Measurements from ENCODE around the gene HPSE.
"Not testable (repeated sequence)": the region's sequence is repeated elsewhere in the genome, so short reads cannot be mapped to it uniquely, and the experiment has no call there.

Gene HPSE

DNA sequence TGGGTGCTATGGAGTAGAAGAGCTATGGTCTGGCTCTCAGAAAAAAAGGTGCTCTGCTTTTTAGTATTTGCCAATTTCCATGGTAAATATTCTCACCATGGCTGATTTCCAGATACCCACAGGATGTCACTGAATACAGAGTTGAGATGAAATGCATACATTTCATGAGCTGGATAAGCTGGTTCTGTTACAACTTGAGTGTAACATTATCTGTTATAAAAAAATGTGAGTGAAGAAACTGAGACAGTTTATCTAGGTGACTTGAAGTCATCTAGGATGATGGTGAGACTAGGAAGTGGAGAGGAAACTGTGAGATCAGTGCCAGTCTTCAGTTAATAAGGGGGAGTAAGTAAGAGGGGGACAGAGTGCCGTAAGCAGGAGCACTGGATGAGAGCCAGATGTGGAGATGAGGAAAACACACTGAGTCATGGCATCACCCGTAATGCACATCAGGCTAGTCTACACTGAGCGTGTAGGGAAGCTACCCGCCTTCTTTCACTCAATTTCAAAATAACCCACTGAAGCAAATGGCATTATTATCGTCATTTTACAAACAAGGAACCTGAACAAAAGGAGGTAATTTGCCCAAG is 5.0 kb downstream of the HPSE start:
- Histone ChIP-seq H3K27me3 (ENCODE audit: insufficient read depth, low read length) (peaks cover 41% of the 10 kb centered on the region), H3K4me1 (ENCODE audit: insufficient read depth, low read length) (no peaks in the 10 kb centered on the region), H3K27ac (ENCODE audit: low read length) (no peak overlapping the region), H3K36me3 (ENCODE audit: insufficient read depth, low read depth, low read length) (no peaks in the 10 kb centered on the region), H3K9me3 (ENCODE audit: insufficient read depth, low read depth, low read length) (no peaks in the 10 kb centered on the region), H3K9ac (ENCODE audit: low read depth, low read length) (no peak overlapping the region), H3K4me3 (ENCODE audit: low read length) (no peak overlapping the region)

GRCh38 chr4:83328521-83329187 is 6.0 kb downstream of the HPSE start:
- Histone ChIP-seq H3K9ac (ENCODE audit: low read depth, low read length) (no peak overlapping the region), H3K27ac (ENCODE audit: low read length) (no peak overlapping the region), H3K9me3 (ENCODE audit: insufficient read depth, low read depth, low read length) (no peaks in the 10 kb centered on the region), H3K4me3 (ENCODE audit: low read length) (no peak overlapping the region), H3K36me3 (ENCODE audit: insufficient read depth, low read depth, low read length) (no peaks in the 10 kb centered on the region), H3K4me1 (ENCODE audit: insufficient read depth, low read length) (no peaks in the 10 kb centered on the region), H3K27me3 (ENCODE audit: insufficient read depth, low read length) (peaks cover 31% of the 10 kb centered on the region)

- H3K36me3 ChIP-seq (ENCODE audit: insufficient read depth, low read depth, low read length) = no peaks in the 10 kb centered on the region
- H3K27ac ChIP-seq (ENCODE audit: low read length) = no peak overlapping the region
- no peak overlapping the region for H3K9ac ChIP-seq (ENCODE audit: low read depth, low read length)
- no peak overlapping the region for H3K4me3 ChIP-seq (ENCODE audit: low read length)
- H3K4me1 ChIP-seq (ENCODE audit: insufficient read depth, low read length) = no peaks in the 10 kb centered on the region
- no peaks in the 10 kb centered on the region for H3K9me3 ChIP-seq (ENCODE audit: insufficient read depth, low read depth, low read length)
- peaks cover 10% of the 10 kb centered on the region; the same call in 1 of the 2 replicates for H3K27me3 ChIP-seq (ENCODE audit: insufficient read depth, low read length)
Observed at GRCh38 chr4:83326546-83326945, 8.1 kb downstream of the HPSE start.

- H3K4me1 ChIP-seq (ENCODE audit: insufficient read depth, low read length); H3K9me3 ChIP-seq (ENCODE audit: insufficient read depth, low read depth, low read length); H3K36me3 ChIP-seq (ENCODE audit: insufficient read depth, low read depth, low read length); H3K4me3 ChIP-seq (ENCODE audit: low read length); H3K9ac ChIP-seq (ENCODE audit: low read depth, low read length); H3K27ac ChIP-seq (ENCODE audit: low read length): not testable (repeated sequence)
- H3K27me3 ChIP-seq (ENCODE audit: insufficient read depth, low read length) = peaks cover 10% of the 10 kb centered on the region; the same call in 1 of the 2 replicates
Observed at GRCh38 chr4:83325306-83325705, 9.3 kb downstream of the HPSE start.

DNA sequence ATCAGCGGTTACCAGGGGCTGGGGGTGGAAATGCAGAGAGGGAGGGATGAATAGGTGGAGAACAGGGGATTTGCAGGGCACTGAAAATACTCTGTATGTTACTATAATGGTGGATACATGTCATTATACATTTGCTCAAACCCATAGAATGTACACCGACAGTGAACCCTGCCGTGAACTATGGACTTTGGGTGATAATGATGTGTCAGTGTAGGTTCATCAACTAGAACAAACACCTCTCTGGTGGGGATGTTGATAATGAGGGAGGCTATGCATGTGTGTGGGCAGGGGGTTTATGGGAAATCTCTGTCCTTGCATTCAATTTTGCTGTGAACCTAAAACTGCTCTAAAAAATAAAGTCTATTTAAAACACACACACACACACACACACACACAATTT is 11.5 kb downstream of the HPSE start:
- H3K27ac ChIP-seq (ENCODE audit: low read length) = no peak overlapping the region
- H3K9ac ChIP-seq (ENCODE audit: low read depth, low read length) = no peak overlapping the region
- H3K4me1 ChIP-seq (ENCODE audit: insufficient read depth, low read length) = no peaks in the 10 kb centered on the region
- no peaks in the 10 kb centered on the region for H3K36me3 ChIP-seq (ENCODE audit: insufficient read depth, low read depth, low read length)
- H3K4me3 ChIP-seq (ENCODE audit: low read length) = no peak overlapping the region
- H3K27me3 ChIP-seq (ENCODE audit: insufficient read depth, low read length) = no peaks in the 10 kb centered on the region
- H3K9me3 ChIP-seq (ENCODE audit: insufficient read depth, low read depth, low read length) = no peaks in the 10 kb centered on the region

DNA sequence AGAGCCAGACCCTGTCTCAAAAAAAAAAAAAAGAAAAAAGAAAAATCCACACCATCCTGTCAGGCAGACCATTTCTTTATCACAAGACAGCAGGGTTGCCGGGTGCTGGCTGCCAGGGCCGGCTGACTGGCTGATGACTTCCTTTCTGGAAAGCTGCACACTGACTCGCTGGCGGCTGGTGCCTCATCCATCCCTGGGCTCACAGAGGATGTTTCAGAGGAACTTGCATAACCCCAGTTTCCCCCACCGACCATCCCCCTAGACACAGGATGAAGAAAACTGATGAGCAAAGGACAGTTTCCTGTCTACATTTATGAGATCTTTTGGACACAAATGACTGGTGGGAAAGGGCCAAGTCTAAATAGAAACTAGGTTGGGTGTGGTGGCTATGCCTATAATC is 14.1 kb downstream of the HPSE start:
- Histone ChIP-seq H3K4me1 (ENCODE audit: insufficient read depth, low read length) (no peaks in the 10 kb centered on the region), H3K27me3 (ENCODE audit: insufficient read depth, low read length) (no peaks in the 10 kb centered on the region), H3K36me3 (ENCODE audit: insufficient read depth, low read depth, low read length) (no peaks in the 10 kb centered on the region), H3K27ac (ENCODE audit: low read length) (no peak overlapping the region), H3K9me3 (ENCODE audit: insufficient read depth, low read depth, low read length) (no peaks in the 10 kb centered on the region), H3K9ac (ENCODE audit: low read depth, low read length) (no peak overlapping the region), H3K4me3 (ENCODE audit: low read length) (no peak overlapping the region)

GRCh38 chr4:83318666-83319065 is 16.0 kb downstream of the HPSE start:
- no peaks in the 10 kb centered on the region for H3K9me3 ChIP-seq (ENCODE audit: insufficient read depth, low read depth, low read length)
- no peak overlapping the region for H3K4me3 ChIP-seq (ENCODE audit: low read length)
- H3K27ac ChIP-seq (ENCODE audit: low read length) = no peak overlapping the region
- no peaks in the 10 kb centered on the region for H3K27me3 ChIP-seq (ENCODE audit: insufficient read depth, low read length)
- no peak overlapping the region for H3K9ac ChIP-seq (ENCODE audit: low read depth, low read length)
- no peaks in the 10 kb centered on the region for H3K4me1 ChIP-seq (ENCODE audit: insufficient read depth, low read length)
- no peaks in the 10 kb centered on the region for H3K36me3 ChIP-seq (ENCODE audit: insufficient read depth, low read depth, low read length)

- H3K4me1 ChIP-seq (ENCODE audit: insufficient read depth, low read length) = no peaks in the 10 kb centered on the region
- H3K27me3 ChIP-seq (ENCODE audit: insufficient read depth, low read length) = no peaks in the 10 kb centered on the region
- no peak overlapping the region for H3K27ac ChIP-seq (ENCODE audit: low read length)
- H3K4me3 ChIP-seq (ENCODE audit: low read length) = no peak overlapping the region
- H3K36me3 ChIP-seq (ENCODE audit: insufficient read depth, low read depth, low read length) = no peaks in the 10 kb centered on the region
- H3K9me3 ChIP-seq (ENCODE audit: insufficient read depth, low read depth, low read length) = no peaks in the 10 kb centered on the region
- no peak overlapping the region for H3K9ac ChIP-seq (ENCODE audit: low read depth, low read length)
Observed at GRCh38 chr4:83317671-83318070, 17.0 kb downstream of the HPSE start.

- Histone ChIP-seq H3K9me3 (ENCODE audit: insufficient read depth, low read depth, low read length) (no peaks in the 10 kb centered on the region), H3K4me1 (ENCODE audit: insufficient read depth, low read length) (no peaks in the 10 kb centered on the region), H3K36me3 (ENCODE audit: insufficient read depth, low read depth, low read length) (no peaks in the 10 kb centered on the region), H3K9ac (ENCODE audit: low read depth, low read length) (no peak overlapping the region), H3K4me3 (ENCODE audit: low read length) (no peak overlapping the region), H3K27ac (ENCODE audit: low read length) (no peak overlapping the region), H3K27me3 (ENCODE audit: insufficient read depth, low read length) (no peaks in the 10 kb centered on the region)
Observed at GRCh38 chr4:83316459-83317165, 18.0 kb downstream of the HPSE start.

DNA sequence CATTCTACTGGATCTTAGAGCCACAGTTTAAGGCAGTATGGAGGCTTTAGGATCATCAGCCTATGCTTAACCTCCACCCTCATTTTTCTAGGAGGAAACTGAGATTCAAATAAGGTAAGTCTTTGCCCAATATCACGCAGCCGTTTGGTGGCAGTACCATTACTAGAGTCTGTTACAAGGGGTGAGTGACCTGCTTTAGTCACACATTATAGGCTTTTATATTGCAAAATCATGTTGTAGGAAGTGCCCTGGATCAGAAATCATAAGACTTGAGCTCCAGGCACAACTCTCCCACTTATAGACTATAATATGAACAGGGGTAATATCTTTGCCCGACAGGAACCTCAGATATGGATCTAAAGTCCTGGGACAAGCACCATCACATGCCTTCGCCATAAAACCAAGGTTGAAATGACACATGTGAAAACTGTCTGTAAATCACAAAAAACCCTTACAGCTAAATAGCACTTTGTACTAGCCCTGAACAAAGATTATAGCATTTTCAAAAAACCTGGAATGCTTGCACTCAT is 19.2 kb downstream of the HPSE start:
- Histone ChIP-seq H3K27ac (ENCODE audit: low read length) (no peak overlapping the region), H3K4me1 (ENCODE audit: insufficient read depth, low read length) (no peaks in the 10 kb centered on the region), H3K36me3 (ENCODE audit: insufficient read depth, low read depth, low read length) (no peaks in the 10 kb centered on the region), H3K9ac (ENCODE audit: low read depth, low read length) (no peak overlapping the region), H3K9me3 (ENCODE audit: insufficient read depth, low read depth, low read length) (no peaks in the 10 kb centered on the region), H3K4me3 (ENCODE audit: low read length) (no peak overlapping the region), H3K27me3 (ENCODE audit: insufficient read depth, low read length) (no peaks in the 10 kb centered on the region)

- Histone ChIP-seq H3K27me3 (ENCODE audit: insufficient read depth, low read length) (no peaks in the 10 kb centered on the region), H3K4me1 (ENCODE audit: insufficient read depth, low read length) (peaks cover 6% of the 10 kb centered on the region; the same call in 1 of the 2 replicates), H3K9ac (ENCODE audit: low read depth, low read length) (no peak overlapping the region), H3K9me3 (ENCODE audit: insufficient read depth, low read depth, low read length) (no peaks in the 10 kb centered on the region), H3K4me3 (ENCODE audit: low read length) (no peak overlapping the region), H3K36me3 (ENCODE audit: insufficient read depth, low read depth, low read length) (no peaks in the 10 kb centered on the region), H3K27ac (ENCODE audit: low read length) (no peak overlapping the region)
Observed at GRCh38 chr4:83308672-83309071, 26.0 kb downstream of the HPSE start.

- Histone ChIP-seq H3K36me3 (ENCODE audit: insufficient read depth, low read depth, low read length) (no peaks in the 10 kb centered on the region), H3K27me3 (ENCODE audit: insufficient read depth, low read length) (no peaks in the 10 kb centered on the region), H3K9ac (ENCODE audit: low read depth, low read length) (no peak overlapping the region), H3K9me3 (ENCODE audit: insufficient read depth, low read depth, low read length) (no peaks in the 10 kb centered on the region), H3K4me1 (ENCODE audit: insufficient read depth, low read length) (peaks cover 6% of the 10 kb centered on the region; the same call in 1 of the 2 replicates), H3K4me3 (ENCODE audit: low read length) (no peak overlapping the region), H3K27ac (ENCODE audit: low read length) (no peak overlapping the region)
Observed at GRCh38 chr4:83307920-83308319, 26.7 kb downstream of the HPSE start.

Data from iPS-20b (cell line).